Measurements from ENCODE around the gene GABARAP.

- TF ChIP-seq, protein P1, sequence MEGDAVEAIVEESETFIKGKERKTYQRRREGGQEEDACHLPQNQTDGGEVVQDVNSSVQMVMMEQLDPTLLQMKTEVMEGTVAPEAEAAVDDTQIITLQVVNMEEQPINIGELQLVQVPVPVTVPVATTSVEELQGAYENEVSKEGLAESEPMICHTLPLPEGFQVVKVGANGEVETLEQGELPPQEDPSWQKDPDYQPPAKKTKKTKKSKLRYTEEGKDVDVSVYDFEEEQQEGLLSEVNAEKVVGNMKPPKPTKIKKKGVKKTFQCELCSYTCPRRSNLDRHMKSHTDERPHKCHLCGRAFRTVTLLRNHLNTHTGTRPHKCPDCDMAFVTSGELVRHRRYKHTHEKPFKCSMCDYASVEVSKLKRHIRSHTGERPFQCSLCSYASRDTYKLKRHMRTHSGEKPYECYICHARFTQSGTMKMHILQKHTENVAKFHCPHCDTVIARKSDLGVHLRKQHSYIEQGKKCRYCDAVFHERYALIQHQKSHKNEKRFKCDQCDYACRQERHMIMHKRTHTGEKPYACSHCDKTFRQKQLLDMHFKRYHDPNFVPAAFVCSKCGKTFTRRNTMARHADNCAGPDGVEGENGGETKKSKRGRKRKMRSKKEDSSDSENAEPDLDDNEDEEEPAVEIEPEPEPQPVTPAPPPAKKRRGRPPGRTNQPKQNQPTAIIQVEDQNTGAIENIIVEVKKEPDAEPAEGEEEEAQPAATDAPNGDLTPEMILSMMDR (IDR thresholded peaks at IDR 0.05; ENCODE audit: insufficient read depth, low read length, poor library complexity, severe bottlenecking) = no peak
- no peak for TF ChIP-seq EZH2phosphoT487 (conservative IDR thresholded peaks at IDR 0.05; ENCODE audit: low read length)
Measured at GRCh38 chr17:7204336-7204735, 37.9 kb downstream of the GABARAP start.
